PC-3 (cell line): ENCODE measurements around the gene DPM3.

ENCODE experiments used
- EZH2 ChIP-seq: fragments of 300-600 bp; sonication (generic); IDR thresholded peaks from one replicate; pipeline ENCODE4 v1.6.1; 2017; ENCODE audit warnings: antibody characterized with exemption, mild to moderate bottlenecking, low read length; ENCODE audit not compliant: unreplicated experiment
- TF ChIP-seq, protein P1 (sequence below): fragments of 300-600 bp; sonication (generic); conservative IDR thresholded peaks from 2 replicates; pipeline ENCODE4 v1.5.1; 2017; ENCODE audit warnings: antibody characterized with exemption, low read depth, mild to moderate bottlenecking, low read length

DNA sequence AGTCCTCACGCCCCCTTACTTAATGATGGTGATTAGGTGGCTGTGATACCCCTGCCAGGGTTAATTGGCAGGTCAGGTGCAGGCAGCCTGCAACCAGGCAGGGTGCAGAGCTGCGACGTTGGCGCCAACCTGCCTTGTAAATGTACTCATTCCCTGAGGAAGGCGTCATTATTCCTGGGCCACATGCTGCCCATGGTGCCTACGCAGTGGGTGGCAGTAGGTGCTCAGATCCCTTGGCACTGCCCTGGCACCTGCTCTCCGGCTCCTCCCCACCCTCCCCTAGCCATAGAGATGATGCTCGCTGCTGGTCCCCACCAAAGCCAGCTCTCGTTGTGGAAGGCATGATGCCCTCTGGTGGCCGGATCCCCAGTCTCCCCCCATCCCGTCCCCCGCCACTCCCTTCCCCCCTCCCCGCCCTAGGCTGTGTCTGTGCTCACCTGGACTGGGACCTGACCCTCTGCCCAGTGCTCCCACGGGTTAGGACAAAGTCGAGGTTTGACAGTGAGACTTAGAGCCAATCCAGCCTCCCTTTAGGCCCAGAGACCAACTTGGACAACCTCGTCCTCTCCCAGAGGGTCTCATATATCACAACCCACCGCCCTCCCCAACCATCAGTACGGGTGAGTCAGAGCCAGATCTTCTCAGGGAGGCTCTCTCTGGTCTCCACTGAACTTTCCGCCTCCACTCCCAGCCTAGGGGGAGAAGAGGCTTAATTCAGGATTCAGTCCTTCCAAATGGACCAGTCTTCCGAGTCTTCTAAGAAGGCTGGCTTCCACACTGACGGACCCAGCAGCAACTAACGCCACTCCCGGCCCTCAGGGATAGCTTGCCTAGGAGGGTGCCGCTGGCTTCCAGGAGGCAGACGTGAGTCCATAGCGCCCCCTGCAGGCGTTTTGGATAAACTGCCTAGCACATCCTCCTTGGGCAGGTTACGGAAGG lies 27.1 kb upstream of the DPM3 start:
- TF ChIP-seq, protein P1, sequence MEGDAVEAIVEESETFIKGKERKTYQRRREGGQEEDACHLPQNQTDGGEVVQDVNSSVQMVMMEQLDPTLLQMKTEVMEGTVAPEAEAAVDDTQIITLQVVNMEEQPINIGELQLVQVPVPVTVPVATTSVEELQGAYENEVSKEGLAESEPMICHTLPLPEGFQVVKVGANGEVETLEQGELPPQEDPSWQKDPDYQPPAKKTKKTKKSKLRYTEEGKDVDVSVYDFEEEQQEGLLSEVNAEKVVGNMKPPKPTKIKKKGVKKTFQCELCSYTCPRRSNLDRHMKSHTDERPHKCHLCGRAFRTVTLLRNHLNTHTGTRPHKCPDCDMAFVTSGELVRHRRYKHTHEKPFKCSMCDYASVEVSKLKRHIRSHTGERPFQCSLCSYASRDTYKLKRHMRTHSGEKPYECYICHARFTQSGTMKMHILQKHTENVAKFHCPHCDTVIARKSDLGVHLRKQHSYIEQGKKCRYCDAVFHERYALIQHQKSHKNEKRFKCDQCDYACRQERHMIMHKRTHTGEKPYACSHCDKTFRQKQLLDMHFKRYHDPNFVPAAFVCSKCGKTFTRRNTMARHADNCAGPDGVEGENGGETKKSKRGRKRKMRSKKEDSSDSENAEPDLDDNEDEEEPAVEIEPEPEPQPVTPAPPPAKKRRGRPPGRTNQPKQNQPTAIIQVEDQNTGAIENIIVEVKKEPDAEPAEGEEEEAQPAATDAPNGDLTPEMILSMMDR = peak; percentile 99
- TF ChIP-seq EZH2 = no peak
